ENCODE results near the gene TRO. TPM values are rescaled to one million over a fixed set of nuclear protein-coding genes. Genes with fewer than 3 reads are reported as not detected.

Gene TRO
- total RNA-seq, 4 donors from 2014 or later: 1.4 to 14.0 (median 3.0) TPM

GRCh38 chrX:54909941-54910340 is 10.7 kb upstream of the TRO start:
- Histone ChIP-seq H3K27me3 (no peaks in the 10 kb centered on the region), H3K36me3 (no peaks in the 10 kb centered on the region), H3K27ac (no peak overlapping the region), H3K9me3 (no peaks in the 10 kb centered on the region), H3K4me1 (no peaks in the 10 kb centered on the region), H3K4me3 (no peak overlapping the region)
- DNase-seq: no peak
- no peak for TF ChIP-seq POLR2A (IDR thresholded peaks at IDR 0.05)
- TF ChIP-seq CTCF (IDR thresholded peaks at IDR 0.05): no peak

- peak in 2 of 3 donors; percentile 29 to 65 for DNase-seq
- no peaks in the 10 kb centered on the region for H3K27me3 ChIP-seq
- peak overlapping the region; percentile 31 to 47 (median 38) for H3K4me3 ChIP-seq
- no peaks in the 10 kb centered on the region for H3K9me3 ChIP-seq
- no peaks in the 10 kb centered on the region for H3K4me1 ChIP-seq
- H3K27ac ChIP-seq: no peak overlapping the region
- H3K36me3 ChIP-seq: no peaks in the 10 kb centered on the region
- TF ChIP-seq POLR2A (IDR thresholded peaks at IDR 0.05) (no peak), CTCF (IDR thresholded peaks at IDR 0.05) (no peak)
These were observed 900 bp downstream of the TRO start for GRCh38 chrX:54921427-54922021.

DNA sequence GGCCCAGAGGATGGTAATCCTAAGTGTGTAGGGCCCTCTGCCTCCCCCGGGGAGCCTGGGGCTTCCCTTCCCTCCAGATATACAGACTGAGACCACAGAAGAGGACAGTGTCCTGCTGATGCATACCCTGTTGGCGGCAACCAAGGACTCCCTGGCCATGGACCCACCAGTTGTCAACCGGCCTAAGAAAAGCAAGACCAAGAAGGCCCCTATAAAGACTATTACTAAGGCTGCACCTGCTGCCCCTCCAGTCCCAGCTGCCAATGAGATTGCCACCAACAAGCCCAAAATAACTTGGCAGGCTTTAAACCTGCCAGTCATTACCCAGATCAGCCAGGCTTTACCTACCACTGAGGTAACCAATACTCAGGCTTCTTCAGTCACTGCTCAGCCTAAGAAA is 1.9 kb downstream of the TRO start:
- Histone ChIP-seq H3K4me3 (no peak overlapping the region), H3K36me3 (no peaks in the 10 kb centered on the region), H3K4me1 (no peaks in the 10 kb centered on the region), H3K9me3 (no peaks in the 10 kb centered on the region), H3K27me3 (no peaks in the 10 kb centered on the region), H3K27ac (no peak overlapping the region)
- no peak for TF ChIP-seq POLR2A (IDR thresholded peaks at IDR 0.05)
- no peak for TF ChIP-seq CTCF (IDR thresholded peaks at IDR 0.05)
- no peak for DNase-seq

DNA sequence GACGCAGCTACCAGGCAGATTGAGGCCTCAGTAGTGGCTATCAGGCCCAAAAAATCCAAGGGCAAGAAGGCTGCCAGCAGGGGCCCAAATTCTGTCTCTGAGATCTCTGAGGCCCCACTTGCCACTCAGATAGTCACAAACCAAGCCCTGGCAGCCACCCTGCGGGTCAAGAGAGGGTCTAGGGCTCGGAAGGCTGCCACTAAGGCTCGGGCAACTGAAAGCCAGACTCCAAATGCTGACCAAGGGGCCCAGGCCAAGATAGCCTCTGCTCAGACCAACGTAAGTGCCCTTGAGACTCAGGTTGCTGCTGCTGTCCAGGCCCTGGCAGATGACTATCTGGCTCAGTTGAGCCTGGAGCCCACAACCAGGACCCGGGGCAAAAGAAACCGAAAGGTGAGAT is 2.8 kb downstream of the TRO start:
- TF ChIP-seq CTCF (IDR thresholded peaks at IDR 0.05): no peak
- TF ChIP-seq POLR2A (IDR thresholded peaks at IDR 0.05): no peak
- DNase-seq: no peak
- Histone ChIP-seq H3K9me3 (no peaks in the 10 kb centered on the region), H3K36me3 (no peaks in the 10 kb centered on the region), H3K27me3 (no peaks in the 10 kb centered on the region), H3K4me1 (no peaks in the 10 kb centered on the region), H3K27ac (no peak overlapping the region), H3K4me3 (no peak overlapping the region)

- no peak for DNase-seq
- TF ChIP-seq POLR2A (IDR thresholded peaks at IDR 0.05) (no peak), CTCF (IDR thresholded peaks at IDR 0.05) (no peak)
- H3K27me3 ChIP-seq: no peaks in the 10 kb centered on the region
- no peaks in the 10 kb centered on the region for H3K9me3 ChIP-seq
- H3K36me3 ChIP-seq: no peaks in the 10 kb centered on the region
- no peaks in the 10 kb centered on the region for H3K4me1 ChIP-seq
- H3K4me3 ChIP-seq: no peak overlapping the region
- no peak overlapping the region for H3K27ac ChIP-seq
These were observed 6.4 kb downstream of the TRO start for GRCh38 chrX:54926978-54927377.

DNA sequence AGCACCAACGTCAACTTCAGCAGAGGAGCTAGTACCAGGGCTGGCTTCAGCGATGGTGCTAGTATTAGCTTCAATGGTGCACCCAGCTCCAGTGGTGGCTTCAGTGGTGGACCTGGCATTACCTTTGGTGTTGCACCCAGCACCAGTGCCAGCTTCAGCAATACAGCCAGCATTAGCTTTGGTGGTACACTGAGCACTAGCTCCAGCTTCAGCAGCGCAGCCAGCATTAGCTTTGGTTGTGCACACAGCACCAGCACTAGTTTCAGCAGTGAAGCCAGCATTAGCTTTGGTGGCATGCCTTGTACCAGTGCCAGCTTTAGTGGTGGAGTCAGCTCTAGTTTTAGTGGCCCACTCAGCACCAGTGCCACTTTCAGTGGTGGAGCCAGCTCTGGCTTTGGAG is 8.3 kb downstream of the TRO start:
- no peak for DNase-seq
- H3K4me3 ChIP-seq: no peak overlapping the region

More for the DNA sequence above, 8.3 kb downstream of the TRO start:
- H3K36me3 ChIP-seq: no peaks in the 10 kb centered on the region
- H3K4me1 ChIP-seq: no peaks in the 10 kb centered on the region
- H3K27ac ChIP-seq: no peak overlapping the region
- no peaks in the 10 kb centered on the region for H3K9me3 ChIP-seq
- H3K27me3 ChIP-seq: no peaks in the 10 kb centered on the region
- TF ChIP-seq POLR2A (IDR thresholded peaks at IDR 0.05) (no peak), CTCF (IDR thresholded peaks at IDR 0.05) (no peak)

Measured in Peyer's patch (tissue), 4 donors.